Caco-2 (cell line): ENCODE results near the gene ASTN2. TPM values are rescaled to one million over a fixed set of nuclear protein-coding genes. Genes with fewer than 3 reads are reported as not detected.

Source experiments
- BruUV-seq: library from RNA; stranded (reverse); fragments of 400-500 nt; replicated peaks from 2 replicates; lab custom pipeline; 2021; lab: Mats Ljungman, UMichigan
- CTCF ChIA-PET: fragments of 300-600 bp; sonication (Branson Sonifier 250); formaldehyde crosslinking; loops from one replicate; lab custom pipeline; 2022; ENCODE audit warnings: antibody characterized with exemption; lab: Charles Lee
- POLR2A ChIA-PET: fragments of 300-600 bp; sonication (Branson Sonifier 250); formaldehyde crosslinking; loops from one replicate; lab custom pipeline; 2022; ENCODE audit warnings: antibody characterized with exemption; lab: Charles Lee
- DNase-seq, 2 experiments: peaks; one replicate each; pipeline versions ENCODE4 v3.0.0 to v3.0.0-alpha.2; 2020 to 2022
- H3K27me3 ChIP-seq: replicated peaks from 2 replicates; pipeline ENCODE4 v1.6.0; 2011; ENCODE audit warnings: low read length; ENCODE audit not compliant: control insufficient read depth, insufficient read depth
- H3K36me3 ChIP-seq: 2 replicates; pipeline ENCODE4 v1.5.1; 2011; ENCODE audit warnings: low read length; ENCODE audit not compliant: control insufficient read depth, insufficient read depth
- H3K4me1 ChIP-seq: fragments of 250-450 bp; sonication (Bioruptor Pico); 2 replicates; pipeline ENCODE4 v1.5.1; 2020; ENCODE audit warnings: mild to moderate bottlenecking
- H3K4me3 ChIP-seq: 2 replicates; pipeline ENCODE4 v1.5.1; 2011; ENCODE audit warnings: low read depth, mild to moderate bottlenecking, control low read depth, low read length
- H3K9me3 ChIP-seq: fragments of 250-450 bp; sonication (Bioruptor Pico); 2 replicates; pipeline ENCODE4 v1.5.1; 2020; ENCODE audit warnings: mild to moderate bottlenecking, moderate library complexity
- H3K27ac Mint-ChIP-seq: one replicate; pipeline ENCODE4 v1.8.0; 2022; ENCODE audit warnings: mixed read lengths; ENCODE audit not compliant: unreplicated experiment
- H3K27me3 Mint-ChIP-seq: one replicate; pipeline ENCODE4 v1.8.0; 2022; ENCODE audit warnings: mixed read lengths; ENCODE audit not compliant: insufficient read depth, unreplicated experiment
- H3K36me3 Mint-ChIP-seq: one replicate; pipeline ENCODE4 v1.8.0; 2022; ENCODE audit warnings: mild to moderate bottlenecking, mixed read lengths; ENCODE audit not compliant: insufficient read depth, unreplicated experiment
- H3K4me1 Mint-ChIP-seq: one replicate; pipeline ENCODE4 v1.8.0; 2022; ENCODE audit warnings: low read depth, mixed read lengths; ENCODE audit not compliant: unreplicated experiment
- H3K4me3 Mint-ChIP-seq: one replicate; pipeline ENCODE4 v1.8.0; 2022; ENCODE audit warnings: mild to moderate bottlenecking, moderate library complexity, mixed read lengths; ENCODE audit not compliant: unreplicated experiment
- H3K9me3 Mint-ChIP-seq: one replicate; pipeline ENCODE4 v1.8.0; 2022; ENCODE audit warnings: mixed read lengths; ENCODE audit not compliant: unreplicated experiment
- CTCF ChIP-seq, 2 experiments: fragments of 200-600 bp in 1 of 2; IDR thresholded peaks; 1 replicate in 1 of 2; 2 replicates in 1 of 2; pipeline versions ENCODE4 v1.5.1 to v1.8.0; 2011 to 2022; ENCODE audit warnings: antibody characterized with exemption in 1 of 2, control low read depth in 1 of 2, inconsistent platforms in 1 of 2, low read depth in 1 of 2, low read length in 1 of 2, mild to moderate bottlenecking in 1 of 2, moderate library complexity in 1 of 2; ENCODE audit not compliant: insufficient read depth in 1 of 2, severe bottlenecking in 1 of 2, unreplicated experiment in 1 of 2
- intact Hi-C: fragments of 100-400 bp; cut with micrococcal nuclease; formaldehyde crosslinking; loops from one replicate; pipeline ENCODE4 v1.10.0; 2022; ENCODE audit not compliant: unreplicated experiment
- total RNA-seq: library from RNA; stranded (reverse); gene quantifications from 2 replicates; pipeline ENCODE4 v1.2.3, GENCODE V29; 2022

ASTN2 gene
- total RNA-seq, 1 experiment from 2014 or later, result 12.7 TPM

DNA sequence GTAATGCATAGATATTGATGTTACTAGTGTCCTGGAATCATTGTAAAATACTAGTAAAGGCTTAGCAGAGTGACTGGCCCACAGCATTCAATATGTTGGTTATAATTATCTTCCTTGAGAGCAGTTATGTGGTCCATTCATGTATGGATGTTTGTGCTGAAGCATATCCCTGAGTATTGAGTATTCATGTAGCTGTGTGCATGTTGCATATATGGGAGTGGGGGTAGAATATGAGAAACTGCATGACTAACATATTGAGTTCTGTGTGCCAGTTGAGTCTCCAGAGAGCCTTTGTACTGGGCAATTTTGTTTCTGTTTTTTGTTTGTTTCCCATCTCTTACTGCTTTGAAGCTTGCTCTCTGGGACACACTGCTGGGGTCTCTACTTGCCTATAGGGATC lies 950.4 kb downstream of the ASTN2 start:
- no peak for TF ChIP-seq CTCF (IDR thresholded peaks at IDR 0.05; ENCODE audit: insufficient read depth in 1 of 2, low read depth in 1 of 2, low read length in 1 of 2, severe bottlenecking in 1 of 2, unreplicated experiment in 1 of 2)
- no peak overlapping the region for H3K27ac Mint-ChIP-seq
- ChIA-PET CTCF (no interaction called here), POLR2A (no interaction called here)
- H3K4me3 Mint-ChIP-seq, result no peak overlapping the region
- no peaks in the 10 kb centered on the region for H3K36me3 Mint-ChIP-seq
- no TSS peak for BruUV-seq
- DNase-seq, result no peak
- no peaks in the 10 kb centered on the region for H3K9me3 Mint-ChIP-seq
- Histone ChIP-seq H3K4me1 (0 out of 2 replicates have a peak, but pooled peaks cover 8% of the 10 kb centered on the region), H3K36me3 (no peaks in the 10 kb centered on the region), H3K9me3 (no peaks in the 10 kb centered on the region), H3K27me3 (no peaks in the 10 kb centered on the region), H3K4me3 (no peak overlapping the region)
- intact Hi-C loops, result no loop called here
- no peaks in the 10 kb centered on the region for H3K4me1 Mint-ChIP-seq
- H3K27me3 Mint-ChIP-seq, result no peaks in the 10 kb centered on the region

- H3K27me3 ChIP-seq, result no peaks in the 10 kb centered on the region
- ChIA-PET POLR2A (no interaction called here), CTCF (no interaction called here)
- no peaks in the 10 kb centered on the region for H3K36me3 ChIP-seq
- H3K4me1 ChIP-seq, result 0 out of 2 replicates have a peak, but pooled peaks cover 8% of the 10 kb centered on the region
- 0 out of 2 replicates have a peak, but pooled peaks cover 4% of the 10 kb centered on the region for H3K9me3 ChIP-seq
- no peak overlapping the region for H3K4me3 ChIP-seq
- Mint-ChIP-seq H3K4me1 (no peaks in the 10 kb centered on the region), H3K27ac (no peak overlapping the region), H3K4me3 (no peak overlapping the region), H3K27me3 (no peaks in the 10 kb centered on the region), H3K36me3 (no peaks in the 10 kb centered on the region), H3K9me3 (peaks cover 17% of the 10 kb centered on the region)
- intact Hi-C loops, result no loop called here
- DNase-seq, result no peak
- TF ChIP-seq CTCF (IDR thresholded peaks at IDR 0.05; ENCODE audit: insufficient read depth in 1 of 2, low read depth in 1 of 2, low read length in 1 of 2, severe bottlenecking in 1 of 2, unreplicated experiment in 1 of 2), result no peak
- no TSS peak for BruUV-seq
These were observed 953.2 kb downstream of the ASTN2 start for GRCh38 chr9:116461632-116462031.

DNA sequence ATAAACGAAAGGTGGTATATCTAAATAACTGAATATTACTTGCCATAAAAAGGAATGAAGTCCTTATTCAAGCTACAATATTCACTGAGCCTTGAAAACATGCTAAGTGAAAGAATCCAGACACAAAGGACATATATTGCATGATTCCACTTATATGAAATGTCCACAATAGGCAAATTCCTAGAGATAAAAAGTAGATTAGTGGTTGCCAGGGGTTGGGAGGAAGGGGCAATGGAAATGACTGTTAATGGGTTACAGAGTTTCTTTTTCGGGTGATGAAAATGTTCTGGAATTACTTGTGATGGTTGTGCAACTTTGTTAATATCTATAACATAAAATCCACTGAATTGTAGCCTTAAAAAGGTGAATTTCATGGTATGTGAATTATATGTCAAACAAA lies 954.8 kb downstream of the ASTN2 start:
- DNase-seq, result no peak
- H3K4me1 Mint-ChIP-seq, result no peaks in the 10 kb centered on the region
- TF ChIP-seq CTCF (IDR thresholded peaks at IDR 0.05; ENCODE audit: insufficient read depth in 1 of 2, low read depth in 1 of 2, low read length in 1 of 2, severe bottlenecking in 1 of 2, unreplicated experiment in 1 of 2), result no peak
- H3K27ac Mint-ChIP-seq, result no peak overlapping the region
- Histone ChIP-seq H3K36me3 (no peaks in the 10 kb centered on the region), H3K4me1 (no peaks in the 10 kb centered on the region), H3K9me3 (peaks cover 9% of the 10 kb centered on the region; the same call in 1 of the 2 replicates), H3K4me3 (no peak overlapping the region), H3K27me3 (no peaks in the 10 kb centered on the region)
- no peaks in the 10 kb centered on the region for H3K36me3 Mint-ChIP-seq
- ChIA-PET POLR2A (no interaction called here), CTCF (no interaction called here)
- intact Hi-C loops, result no loop called here
- H3K4me3 Mint-ChIP-seq, result no peak overlapping the region
- H3K9me3 Mint-ChIP-seq, result peaks cover 27% of the 10 kb centered on the region
- BruUV-seq, result no TSS peak
- H3K27me3 Mint-ChIP-seq, result no peaks in the 10 kb centered on the region
